ENCODE data around the gene TNFAIP8.

The TNFAIP8 gene

DNA sequence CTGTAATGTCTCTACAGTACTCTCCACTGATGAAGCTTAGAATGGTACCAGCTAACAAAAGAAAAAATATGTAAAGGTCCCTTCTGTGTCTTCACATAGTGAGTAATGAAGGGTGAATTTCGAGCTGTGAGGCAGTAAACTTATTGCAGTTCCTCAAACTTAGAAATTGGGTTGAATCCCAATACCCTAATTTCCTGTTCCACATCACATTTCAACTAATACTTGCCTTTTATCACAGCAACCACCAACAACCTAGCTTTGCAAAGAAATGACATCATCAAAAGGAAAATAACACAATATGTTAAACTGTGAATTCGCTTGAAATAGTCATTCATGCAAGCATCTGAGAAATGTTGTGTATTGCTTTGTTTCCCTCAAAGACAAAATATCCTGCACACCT, 9.4 kb upstream of the TNFAIP8 start:
- no peak for DNase-seq (ENCODE audit: low read depth in 2 of 2)

DNA sequence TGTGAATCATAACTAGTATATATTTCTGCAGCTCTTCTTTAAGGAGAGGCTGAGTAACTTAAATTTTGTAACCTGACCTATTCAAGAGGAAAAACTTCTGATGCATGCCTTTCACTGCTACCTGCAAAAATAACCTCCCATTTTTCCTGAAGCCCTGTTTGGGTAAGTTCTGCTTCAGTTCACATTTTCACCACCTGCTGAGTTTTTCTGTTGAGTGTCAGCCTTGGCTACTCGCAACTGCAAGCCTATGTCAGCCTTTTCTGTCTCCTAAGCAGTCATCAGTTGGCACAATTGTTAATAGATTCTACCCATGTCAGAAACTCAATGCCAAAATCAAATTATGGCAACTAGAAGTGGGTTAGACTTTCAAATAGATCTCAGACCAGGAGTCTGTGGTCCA, 8.2 kb upstream of the TNFAIP8 start:
- no peak for DNase-seq (ENCODE audit: low read depth in 2 of 2)

DNA sequence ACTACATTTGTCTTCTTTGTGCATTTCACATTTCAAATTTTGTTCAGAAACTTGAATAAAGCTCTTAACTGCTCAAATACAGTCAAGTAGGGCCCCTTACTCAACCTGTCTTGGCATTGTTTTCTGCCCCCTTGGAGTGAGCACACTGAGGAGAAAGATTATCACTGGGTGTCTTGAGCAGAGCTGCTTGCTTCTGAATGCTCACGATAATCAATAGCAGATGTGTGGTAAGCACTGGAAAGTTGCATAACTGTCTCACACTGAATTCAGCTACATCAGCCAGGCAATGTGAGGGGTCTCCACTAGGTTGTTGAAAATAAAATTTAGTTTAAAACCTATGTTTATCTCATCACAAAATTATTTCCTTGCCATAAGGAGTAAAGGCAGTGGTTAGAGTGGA, 7.8 kb upstream of the TNFAIP8 start:
- DNase-seq (ENCODE audit: low read depth in 2 of 2), result no peak

DNA sequence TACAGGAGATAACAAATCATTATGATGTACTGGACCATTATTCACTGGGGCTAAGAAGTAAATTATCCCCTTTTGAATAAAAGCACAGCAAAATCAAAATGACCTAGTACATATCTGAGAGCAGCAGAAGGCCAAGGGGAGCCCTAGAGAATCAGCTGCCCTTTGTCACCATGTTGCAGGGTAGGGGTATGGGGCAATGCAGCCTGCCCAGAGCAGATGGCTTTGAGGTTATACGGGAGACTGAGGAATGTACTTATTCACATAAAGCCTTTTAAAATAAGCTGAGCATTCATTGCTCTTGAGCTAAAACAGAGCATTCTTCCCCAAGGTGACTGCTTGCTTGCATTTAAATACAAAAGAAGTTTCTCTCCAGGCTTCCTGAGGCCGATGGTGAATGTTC, 2.6 kb upstream of the TNFAIP8 start:
- DNase-seq (ENCODE audit: low read depth in 2 of 2), result no peak

DNA sequence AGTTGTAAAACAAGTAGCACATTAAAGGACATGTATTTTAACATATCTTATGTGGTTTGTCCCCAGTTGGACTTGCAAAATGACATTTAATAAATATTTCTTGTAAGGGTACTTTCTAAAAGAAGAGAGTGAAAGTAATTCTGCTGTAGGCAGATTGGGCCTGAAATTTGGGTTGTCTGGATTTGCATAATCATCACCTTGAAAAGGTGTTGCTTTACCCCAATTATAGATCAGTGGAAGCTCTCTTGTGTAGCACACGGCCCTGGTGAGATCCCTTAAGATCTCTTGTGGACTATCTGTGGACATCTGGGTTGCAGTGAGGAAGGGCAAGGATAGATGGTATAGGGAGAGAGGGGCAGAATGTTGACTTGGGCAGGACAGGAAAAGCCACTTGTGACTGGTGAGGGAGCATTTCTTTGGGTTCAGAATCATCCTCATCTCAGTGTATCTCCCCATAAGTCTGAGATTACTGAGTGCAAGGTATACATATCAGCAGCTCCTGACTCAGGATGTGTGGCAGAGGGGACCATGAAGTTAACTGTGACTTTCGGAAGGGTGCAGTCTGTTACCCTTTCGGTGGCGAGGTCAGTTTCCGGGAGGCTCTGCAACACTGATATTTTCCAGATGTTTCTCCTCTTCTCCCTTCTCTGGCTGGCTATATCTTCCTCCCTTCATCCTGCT, 2.0 kb upstream of the TNFAIP8 start:
- DNase-seq (ENCODE audit: low read depth in 2 of 2), result no peak

DNA sequence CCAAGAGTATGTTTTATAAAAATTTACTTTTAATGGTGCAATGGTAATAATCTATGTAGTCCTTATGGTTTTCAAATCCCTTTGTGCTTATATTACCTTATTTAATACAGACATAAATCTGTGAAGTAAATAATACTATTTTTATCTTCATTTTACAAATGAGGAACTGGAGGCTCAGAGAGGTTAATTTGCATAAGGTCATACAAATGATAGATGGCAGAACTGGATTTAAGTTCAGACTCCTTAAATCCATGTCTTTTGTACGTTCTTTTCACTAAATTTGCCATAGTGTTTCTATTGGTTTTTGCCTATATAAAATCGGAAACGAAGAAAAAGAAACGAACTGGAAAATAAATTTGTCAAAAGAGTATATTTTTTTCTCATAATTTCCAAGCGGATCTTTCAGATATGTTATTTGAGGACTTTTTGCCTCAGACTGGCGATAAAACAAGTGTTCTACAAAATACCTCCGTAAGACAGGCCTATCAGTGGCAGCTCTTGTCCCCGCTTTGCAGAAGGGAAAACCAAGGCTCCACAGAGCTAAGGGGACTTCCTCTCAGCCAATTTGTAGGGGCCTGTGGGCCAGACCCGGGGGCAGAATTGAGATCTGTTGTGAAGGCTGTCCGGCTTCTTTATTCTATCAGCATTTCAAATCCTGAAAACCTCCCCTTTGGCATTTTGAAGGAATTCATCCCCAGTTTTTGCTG, 1.1 kb upstream of the TNFAIP8 start:
- no peak for DNase-seq (ENCODE audit: low read depth in 2 of 2)

DNA sequence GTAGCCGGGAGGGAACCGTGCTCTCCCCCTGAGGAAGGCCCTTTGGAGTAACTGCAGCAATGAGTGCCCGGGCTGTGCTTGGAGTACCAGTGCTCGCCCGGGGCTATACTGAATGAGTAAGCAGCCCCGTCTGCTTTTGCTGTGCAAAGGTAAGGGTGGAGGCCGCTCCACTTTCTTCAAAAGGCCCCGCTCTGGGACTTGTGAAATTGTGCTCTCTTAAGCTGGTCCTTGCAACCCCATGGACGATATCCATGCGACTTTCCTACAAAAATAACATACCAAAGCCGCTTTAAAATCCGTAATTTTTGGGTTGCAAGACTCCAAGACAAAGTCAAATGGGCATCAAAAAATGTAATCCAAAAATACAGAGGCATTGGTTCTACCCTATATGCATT, 578 bp upstream of the TNFAIP8 start:
- no peak for DNase-seq (ENCODE audit: low read depth in 2 of 2)

DNA sequence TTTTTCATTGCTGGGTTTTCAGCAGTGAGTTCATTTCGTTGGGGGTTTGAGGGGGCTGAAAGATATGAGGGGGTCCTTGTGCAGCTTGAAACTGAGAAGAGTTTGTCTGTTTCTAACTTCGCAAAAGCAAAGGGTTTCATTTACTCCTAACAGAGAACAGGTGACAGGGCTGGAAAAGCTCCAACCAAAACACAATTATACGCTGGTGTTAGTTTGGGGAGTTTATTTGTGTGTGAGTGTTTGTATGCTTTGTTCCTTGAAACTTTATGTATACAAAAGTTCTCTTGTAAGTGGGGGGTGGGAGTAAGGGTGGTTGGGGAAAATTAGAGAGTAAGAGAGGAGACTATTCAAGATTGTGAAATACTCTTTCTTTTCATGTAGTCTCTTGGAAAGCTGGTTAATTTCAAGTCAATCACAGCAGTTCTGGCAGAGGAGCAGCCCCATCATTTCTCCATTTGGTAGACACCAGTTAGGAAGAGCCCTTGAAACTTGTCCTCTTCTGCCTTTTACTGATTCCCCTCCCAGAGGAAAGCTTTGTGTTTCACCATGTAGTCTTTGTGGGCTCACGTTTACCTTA, 881 bp downstream of the TNFAIP8 start:
- no peak for DNase-seq (ENCODE audit: low read depth in 2 of 2)

DNA sequence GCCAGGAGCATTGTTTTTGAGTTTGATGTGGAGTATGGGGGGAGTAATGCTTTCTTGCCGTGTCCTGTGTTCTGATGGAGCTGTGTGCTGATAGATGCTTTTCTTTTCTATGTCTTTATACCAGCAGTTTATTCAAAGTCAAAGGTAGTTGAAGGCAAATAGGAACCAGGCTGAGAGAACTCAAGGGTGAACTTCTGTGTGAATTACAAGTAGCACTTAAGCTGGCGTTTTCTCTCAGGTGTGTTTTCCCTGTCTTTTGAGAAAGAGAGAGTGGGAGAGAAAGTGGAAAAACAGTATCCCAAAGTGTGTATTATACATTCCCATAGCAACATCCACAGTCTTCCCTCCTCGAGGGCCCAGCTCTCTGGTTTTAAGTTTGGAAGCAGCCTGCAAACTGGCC, 1.5 kb downstream of the TNFAIP8 start:
- DNase-seq (ENCODE audit: low read depth in 2 of 2), result no peak

DNA sequence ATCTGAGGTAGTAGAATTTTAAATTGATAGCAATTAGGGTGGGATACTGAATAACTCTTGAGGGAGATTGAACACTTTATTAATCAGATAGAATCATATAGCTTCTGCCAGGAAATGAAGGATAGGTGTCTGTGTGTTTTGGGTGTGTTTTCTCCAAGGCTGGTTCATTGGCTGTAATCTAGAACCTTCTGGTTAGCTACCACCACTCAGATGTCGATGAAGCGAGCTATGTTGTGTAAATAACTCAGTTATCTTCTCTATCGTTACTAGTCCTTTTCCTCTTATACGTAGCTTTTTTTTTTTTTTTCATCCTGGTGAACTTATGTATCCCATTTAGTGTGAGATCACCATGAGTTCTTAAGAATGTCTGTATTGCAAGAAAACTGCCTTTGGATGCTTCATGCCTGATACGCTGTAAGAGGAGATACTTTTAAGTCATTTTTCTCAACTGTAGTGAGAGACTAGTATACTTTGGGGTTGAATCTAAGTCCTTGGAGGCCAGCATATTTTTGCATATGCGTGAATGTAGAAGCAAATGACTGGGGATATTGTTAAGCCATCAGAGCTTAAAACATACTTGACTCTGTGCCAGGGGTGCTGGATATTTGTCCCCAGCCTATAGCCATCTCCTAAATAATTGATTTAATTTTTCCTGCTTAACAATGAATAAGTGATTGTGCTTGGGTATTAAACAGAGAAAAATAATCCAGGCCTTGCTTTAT, 2.1 kb downstream of the TNFAIP8 start:
- DNase-seq (ENCODE audit: low read depth in 2 of 2), result no peak

DNA sequence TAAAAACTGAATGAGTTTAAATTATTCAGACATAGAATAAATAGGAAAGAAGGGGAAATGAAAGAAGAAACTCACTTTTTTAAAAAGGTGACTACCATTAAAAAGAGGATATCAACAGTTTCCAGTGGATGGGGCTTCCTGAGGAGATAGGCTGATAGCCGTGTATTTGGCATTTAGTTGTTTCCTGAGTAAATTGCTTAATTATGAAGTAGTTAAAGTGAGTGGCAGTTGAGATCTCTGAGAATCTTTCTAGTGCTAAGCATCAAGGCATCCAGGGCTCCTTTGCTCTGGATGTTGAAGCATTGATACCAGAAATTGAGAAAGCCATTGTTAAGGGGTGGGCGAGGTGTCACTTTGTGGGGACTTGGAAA, 2.7 kb downstream of the TNFAIP8 start:
- no peak for DNase-seq (ENCODE audit: low read depth in 2 of 2)

DNA sequence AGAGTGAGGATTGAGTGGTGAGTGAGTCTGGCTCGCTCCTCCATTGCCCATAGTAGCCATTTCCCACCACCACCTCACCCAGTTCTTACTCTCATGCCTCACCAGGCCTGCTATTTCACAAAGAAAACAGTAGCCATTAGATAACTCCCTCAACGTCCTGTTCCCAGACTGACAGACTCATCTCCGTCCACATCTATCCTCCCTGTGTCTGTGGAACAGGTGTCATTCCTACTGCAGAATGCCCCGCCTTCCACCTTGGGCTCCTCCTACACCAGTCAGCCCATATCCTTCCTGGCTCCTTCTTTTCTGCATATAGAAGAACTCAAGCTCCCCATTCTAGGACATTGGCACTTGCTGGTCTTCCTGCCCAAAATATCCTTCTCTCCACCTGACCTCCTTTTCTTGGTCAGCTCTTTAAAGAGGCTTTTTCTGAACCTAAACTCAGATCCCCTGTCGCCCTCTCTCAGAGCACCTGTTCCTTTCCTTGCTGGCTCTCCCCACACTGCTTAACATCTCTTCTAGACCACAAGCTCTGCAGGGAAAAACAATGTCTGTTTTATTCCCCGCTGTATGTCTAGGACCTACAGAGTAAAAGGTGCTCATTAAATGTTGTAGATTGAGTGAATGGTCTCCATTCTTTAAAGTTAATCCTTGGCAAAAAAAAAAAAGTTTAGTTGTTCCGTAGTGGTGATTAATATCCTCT, 3.2 kb downstream of the TNFAIP8 start:
- no peak for DNase-seq (ENCODE audit: low read depth in 2 of 2)

DNA sequence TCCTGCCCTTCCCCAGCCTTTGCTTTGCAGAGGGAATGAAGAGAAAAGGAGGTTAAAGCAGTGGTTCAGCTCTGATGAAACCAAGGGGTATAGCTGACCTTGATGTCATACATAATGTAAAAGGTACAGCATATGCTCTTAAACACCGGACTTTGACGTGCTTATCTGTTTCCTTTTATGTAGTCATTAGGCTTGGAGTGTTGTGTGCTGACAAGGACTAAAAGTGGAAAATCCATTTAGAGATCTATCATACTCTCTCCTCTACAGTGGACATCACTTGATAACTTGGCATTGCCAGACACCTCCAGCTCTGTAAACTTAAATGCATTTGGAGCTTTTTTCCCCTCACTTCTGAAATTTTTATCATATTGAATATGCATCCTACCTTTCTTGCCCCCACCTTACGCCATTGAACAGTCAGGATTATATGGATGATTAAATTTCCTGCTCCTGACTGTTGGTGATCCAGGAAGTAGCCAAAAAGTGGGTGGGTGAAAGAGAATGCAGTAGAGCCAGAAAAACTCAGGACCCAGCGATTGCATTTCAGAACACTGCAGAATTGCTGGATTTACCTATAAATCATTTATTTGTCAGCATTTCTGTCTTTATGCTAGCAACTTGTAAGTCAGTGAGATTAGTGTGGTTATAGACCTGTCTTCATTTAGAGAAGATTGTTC, 4.1 kb downstream of the TNFAIP8 start:
- DNase-seq (ENCODE audit: low read depth in 2 of 2), result no peak

DNA sequence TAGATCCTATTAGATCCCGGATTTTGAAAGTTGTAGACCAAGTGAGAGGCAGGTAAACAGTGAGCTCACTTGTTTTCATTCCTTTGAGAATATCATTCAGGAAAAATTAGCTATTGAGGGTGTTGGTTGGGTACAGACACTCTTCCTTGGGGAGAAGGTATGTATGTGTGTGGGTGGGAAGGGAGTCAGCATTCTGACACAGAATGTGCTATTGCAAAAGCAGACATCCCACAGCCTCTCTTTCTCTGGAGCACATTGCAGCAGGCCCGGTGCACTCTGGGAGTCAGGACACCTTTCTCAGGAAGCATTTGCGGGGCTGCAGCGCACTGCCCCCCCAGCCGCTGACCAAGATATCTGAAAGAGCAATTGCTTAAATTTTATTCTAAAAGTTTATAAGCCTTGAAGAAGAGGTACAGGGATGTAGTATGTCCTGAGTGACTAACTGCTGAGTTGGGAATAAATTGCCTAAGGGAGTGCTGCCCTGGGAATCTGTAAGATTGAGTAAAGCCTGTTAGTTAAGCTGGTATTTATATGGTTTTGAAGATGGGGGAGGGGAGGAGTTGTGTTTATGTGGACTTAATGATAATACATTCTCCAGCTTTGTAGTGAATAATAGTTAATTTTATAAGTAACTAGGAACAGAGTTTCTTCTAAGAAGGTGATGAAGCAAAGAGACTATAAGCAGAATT, 5.2 kb downstream of the TNFAIP8 start:
- DNase-seq (ENCODE audit: low read depth in 2 of 2), result no peak

DNA sequence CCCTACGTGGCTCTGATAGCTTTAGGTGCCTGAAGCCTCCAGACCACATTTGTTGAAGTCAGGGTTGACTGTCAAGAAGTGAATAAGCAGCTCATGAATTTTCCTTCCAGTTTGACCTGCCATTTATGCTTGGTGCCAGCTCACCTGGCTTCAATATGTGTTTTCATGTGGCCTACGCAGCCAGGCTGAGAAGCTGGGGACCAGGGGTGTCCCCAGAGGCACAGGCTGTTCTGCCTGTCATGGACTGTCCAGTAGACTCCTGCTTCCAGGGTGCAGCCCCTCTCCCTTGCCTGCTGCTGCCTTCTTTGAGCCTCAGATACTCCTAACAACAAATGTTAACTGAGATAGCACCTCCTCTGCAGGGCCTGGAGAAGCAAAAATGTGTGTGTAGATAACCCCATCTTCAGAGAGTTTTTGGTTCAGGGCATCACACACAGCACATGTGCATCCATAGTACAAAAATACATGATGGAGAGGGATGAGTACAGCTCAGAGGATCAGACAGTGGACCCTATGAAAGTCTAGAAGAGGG, 5.8 kb downstream of the TNFAIP8 start:
- DNase-seq (ENCODE audit: low read depth in 2 of 2), result no peak

DNA sequence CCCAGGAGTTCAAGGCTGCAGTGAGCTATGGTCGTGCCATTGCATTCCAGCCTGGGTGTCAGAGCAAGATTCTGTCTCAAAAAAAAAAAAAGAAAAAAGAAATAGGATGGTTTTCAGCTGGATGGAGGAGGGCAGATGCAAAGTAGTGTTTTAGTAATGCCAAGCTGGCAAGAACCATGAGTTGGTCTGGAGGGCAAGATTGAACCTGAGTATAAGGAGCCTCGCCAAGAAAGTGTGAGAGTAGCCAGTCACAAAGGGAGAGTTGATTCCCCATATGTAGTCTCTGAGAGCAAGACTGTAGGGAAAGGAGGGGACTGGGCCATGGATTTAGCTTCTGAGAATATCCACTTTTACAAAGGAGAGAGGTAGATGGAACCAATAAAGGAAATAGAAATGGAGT, 6.9 kb downstream of the TNFAIP8 start:
- no peak for DNase-seq (ENCODE audit: low read depth in 2 of 2)

DNA sequence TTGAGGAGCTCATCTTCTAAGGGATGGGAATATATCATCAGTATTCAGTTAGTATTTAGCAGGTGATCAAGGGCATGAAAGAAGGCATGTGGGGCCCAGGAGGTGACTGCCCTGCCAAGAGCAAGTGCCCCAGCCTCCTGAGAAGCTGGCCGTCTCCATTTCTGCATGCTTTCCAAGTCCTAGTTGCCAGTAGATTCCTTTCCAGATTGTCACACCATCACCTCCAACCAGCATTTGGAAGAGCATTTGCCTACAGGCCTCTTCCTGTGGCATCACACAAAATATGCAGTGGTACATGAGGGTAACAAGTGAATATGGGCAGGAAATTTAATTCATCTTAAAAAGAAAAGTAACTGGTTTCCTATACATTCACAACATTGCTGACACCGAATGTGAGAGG, 7.5 kb downstream of the TNFAIP8 start:
- no peak for DNase-seq (ENCODE audit: low read depth in 2 of 2)

DNA sequence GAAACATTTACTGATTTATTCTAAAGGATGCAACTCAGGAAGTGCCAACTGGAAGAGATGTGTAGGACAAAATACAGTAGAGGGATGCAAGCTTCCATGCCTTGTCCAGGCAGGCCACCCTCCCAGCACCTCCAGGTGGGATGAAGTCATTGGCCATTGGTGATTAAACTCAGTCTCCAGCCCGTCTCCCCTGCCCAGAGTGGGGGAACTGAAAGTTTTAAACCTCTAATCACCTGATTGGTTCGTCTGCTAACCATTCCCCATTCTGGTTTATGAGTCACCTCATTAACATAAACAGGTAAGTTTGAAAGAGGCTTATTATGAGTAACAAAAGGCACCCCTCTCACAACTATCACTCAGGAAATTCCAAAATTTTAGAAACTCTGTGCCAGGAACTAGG, 8.1 kb downstream of the TNFAIP8 start:
- DNase-seq (ENCODE audit: low read depth in 2 of 2), result no peak

DNA sequence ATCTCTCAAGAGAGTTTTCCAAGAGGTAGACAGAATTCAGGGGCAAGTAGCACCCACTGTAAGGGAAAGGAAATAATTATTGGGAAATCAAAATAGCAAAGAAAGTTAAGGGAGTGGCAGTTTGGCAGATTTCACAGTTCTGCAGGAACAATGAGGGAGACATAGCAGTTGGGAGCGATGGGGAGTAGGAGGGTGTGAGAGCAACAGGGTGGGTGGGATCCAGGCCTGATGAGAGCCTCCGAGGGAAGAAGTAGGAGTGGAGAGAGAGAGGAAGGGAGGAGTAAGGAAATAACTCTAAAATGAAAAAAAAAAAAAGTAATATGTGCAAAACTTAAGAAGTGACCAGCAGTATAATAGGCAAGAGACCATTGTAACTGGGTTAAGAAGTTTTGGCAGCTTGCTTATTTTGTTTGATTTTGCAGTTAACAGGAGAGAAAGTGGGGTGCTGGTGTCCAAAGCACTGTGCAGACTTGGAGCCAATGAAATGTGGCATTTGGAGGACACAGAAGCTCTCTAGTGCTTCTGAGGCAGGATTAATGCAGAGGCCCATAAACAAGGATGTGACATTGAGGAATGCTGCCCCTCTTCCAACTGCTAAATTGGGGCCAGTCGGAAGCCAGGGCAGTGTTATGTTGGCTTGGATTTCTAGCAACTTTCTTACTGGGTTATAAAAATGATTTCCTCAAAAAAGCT, 10.2 kb downstream of the TNFAIP8 start:
- no peak for DNase-seq (ENCODE audit: low read depth in 2 of 2)

DNA sequence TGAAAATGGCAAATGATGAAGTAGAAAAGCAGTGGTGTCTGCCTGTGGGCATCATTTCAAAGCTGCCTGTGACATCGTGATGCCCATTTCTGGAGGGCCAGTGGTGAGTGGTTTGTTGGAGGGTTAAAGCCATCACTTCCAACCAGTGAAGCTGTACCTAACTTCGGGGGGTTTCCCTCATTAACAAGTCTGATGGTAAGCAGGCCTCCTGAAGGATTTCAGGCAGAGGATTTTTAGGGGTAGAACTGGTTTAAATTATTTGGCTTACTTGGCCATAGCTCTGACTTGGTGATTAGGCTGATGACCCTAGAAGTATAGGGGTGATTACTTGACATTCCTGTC, 10.7 kb downstream of the TNFAIP8 start:
- no peak for DNase-seq (ENCODE audit: low read depth in 2 of 2)

Data from activated CD4-positive, alpha-beta T cell treated with anti-CD3 and anti-CD28 coated beads for 24 hours (primary cell).